Right lobe of liver (tissue), 6 donors: Measurements from ENCODE around the gene TNFAIP8L1. TPM values are rescaled to one million over a fixed set of nuclear protein-coding genes. Genes with fewer than 3 reads are reported as not detected.

ENCODE experiments used
- ATAC-seq, 4 donors: fragments of 200-7000 bp; cut with Tn5 transposase; one replicate each; pipeline ENCODE4 v1.9.1; 2020; ENCODE audit warnings: mild to moderate bottlenecking in 4 of 4, moderate library complexity in 4 of 4
- DNase-seq, 3 donors: peaks; one replicate each; pipeline ENCODE4 v3.0.0-alpha.2; 2020
- H3K27ac ChIP-seq, 3 donors: fragments of 200-600 bp; one replicate each; pipeline ENCODE4 v1.8.0; 2022
- H3K27me3 ChIP-seq, 2 donors: fragments of 200-600 bp; one replicate each; pipeline ENCODE4 v1.8.0; 2022
- H3K36me3 ChIP-seq, 4 donors: fragments of 200-600 bp; sonication (generic) in 1 of 4; one replicate each; pipeline versions ENCODE4 v1.5.1 to v1.8.0; 2017 to 2022; ENCODE audit warnings: control low read depth in 1 of 4
- H3K4me1 ChIP-seq, 4 donors: fragments of 200-600 bp; sonication (generic) in 1 of 4; one replicate each; pipeline versions ENCODE4 v1.5.1 to v1.8.0; 2017 to 2022; ENCODE audit warnings: control low read depth in 1 of 4
- H3K4me3 ChIP-seq, 3 donors: fragments of 200-600 bp; one replicate each; pipeline ENCODE4 v1.8.0; 2022
- H3K9me3 ChIP-seq, 4 donors: fragments of 200-600 bp; sonication (generic) in 1 of 4; one replicate each; pipeline versions ENCODE4 v1.5.1 to v1.8.0; 2017 to 2022; ENCODE audit warnings: control low read depth in 1 of 4
- POLR2A ChIP-seq: fragments of 450-650 bp; IDR thresholded peaks from one replicate; pipeline ENCODE4 v1.6.1; 2017; ENCODE audit warnings: antibody characterized with exemption, mild to moderate bottlenecking
- WGBS: methylation state at CpG from one replicate; pipeline ENCODE4 v1.1.6; 2018; ENCODE audit warnings: low coverage, low lambda C conversion rate; ENCODE audit not compliant: insufficient coverage; ENCODE audit errors: missing lambda C conversion rate; 5-methylcytosine and 5-hydroxymethylcytosine counted together
- intact Hi-C, 2 donors: fragments of 100-400 bp; cut with DNase I; formaldehyde crosslinking; loops; one replicate each; pipeline versions ENCODE4 v1.11.2 to v1.14.1; 2022
- total RNA-seq, 6 experiments: library from RNA; depleted of rRNA in 2 of 6; stranded (reverse); fragments of >200 nt in 2 of 6; fragmentation: NEBNext Ultra II Directional in 3 of 6; extraction: Animal tissue kit (Norgen Biotek cat#: 25700) in 3 of 6; gene quantifications; one replicate each; pipeline versions ENCODE4 v1.1.0 to v1.2.4, GENCODE V29; 2016 to 2023
- TF ChIP-seq, protein P1 (sequence below), 4 donors: fragments of 200-600 bp in 3 of 4; fragments of 450-650 bp in 1 of 4; IDR thresholded peaks; one replicate each; pipeline versions ENCODE4 v1.5.1 to v1.8.0; 2016 to 2022; ENCODE audit warnings: antibody characterized with exemption in 4 of 4, mild to moderate bottlenecking in 2 of 4
- donor health status: DM: no; HTN: yes; CAD: no.
- donor health status: DM: no; HTN: no; CAD: no.
- donor health status: DM: no; HTN: no; CAD: no.
- donor health status: DM: no; HTN: yes; CAD: no.
- donor health status: DM: no; HTN: yes; CAD: no.

TNFAIP8L1 gene
- total RNA-seq, 6 experiments from 2014 or later, result 16.6 to 26.4 (median 22.8) TPM

DNA sequence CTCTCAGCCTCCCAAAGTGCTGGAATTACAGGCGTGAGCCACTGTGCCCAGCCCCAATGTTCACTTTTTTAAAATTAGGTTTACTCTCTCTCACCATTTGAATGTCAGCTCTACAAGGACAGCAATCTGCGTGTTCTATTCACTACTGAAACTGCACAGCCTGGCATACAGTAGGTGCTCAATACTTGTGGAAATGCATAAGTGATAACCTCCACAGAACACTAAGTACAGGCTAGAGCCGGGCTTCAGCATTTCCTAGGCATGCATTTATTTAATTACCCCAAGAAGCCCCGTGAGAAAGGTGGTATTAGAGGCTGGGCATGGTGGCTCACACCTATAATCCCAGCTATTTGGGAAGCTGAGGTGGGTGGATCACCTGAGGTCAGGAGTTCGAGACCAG lies 33.1 kb upstream of the TNFAIP8L1 start:
- DNase-seq (no peak), ATAC-seq (no peak)
- Histone ChIP-seq H3K36me3 (no peaks in the 10 kb centered on the region), H3K27me3 (no peaks in the 10 kb centered on the region), H3K27ac (no peak overlapping the region), H3K4me1 (peaks cover 0 to 7% (median 3%) of the 10 kb centered on the region in 4 donors), H3K9me3 (no peaks in the 10 kb centered on the region), H3K4me3 (no peak overlapping the region)
- no peak for TF ChIP-seq POLR2A
- TF ChIP-seq, protein P1, sequence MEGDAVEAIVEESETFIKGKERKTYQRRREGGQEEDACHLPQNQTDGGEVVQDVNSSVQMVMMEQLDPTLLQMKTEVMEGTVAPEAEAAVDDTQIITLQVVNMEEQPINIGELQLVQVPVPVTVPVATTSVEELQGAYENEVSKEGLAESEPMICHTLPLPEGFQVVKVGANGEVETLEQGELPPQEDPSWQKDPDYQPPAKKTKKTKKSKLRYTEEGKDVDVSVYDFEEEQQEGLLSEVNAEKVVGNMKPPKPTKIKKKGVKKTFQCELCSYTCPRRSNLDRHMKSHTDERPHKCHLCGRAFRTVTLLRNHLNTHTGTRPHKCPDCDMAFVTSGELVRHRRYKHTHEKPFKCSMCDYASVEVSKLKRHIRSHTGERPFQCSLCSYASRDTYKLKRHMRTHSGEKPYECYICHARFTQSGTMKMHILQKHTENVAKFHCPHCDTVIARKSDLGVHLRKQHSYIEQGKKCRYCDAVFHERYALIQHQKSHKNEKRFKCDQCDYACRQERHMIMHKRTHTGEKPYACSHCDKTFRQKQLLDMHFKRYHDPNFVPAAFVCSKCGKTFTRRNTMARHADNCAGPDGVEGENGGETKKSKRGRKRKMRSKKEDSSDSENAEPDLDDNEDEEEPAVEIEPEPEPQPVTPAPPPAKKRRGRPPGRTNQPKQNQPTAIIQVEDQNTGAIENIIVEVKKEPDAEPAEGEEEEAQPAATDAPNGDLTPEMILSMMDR (IDR thresholded peaks at IDR 0.05), result no peak
- WGBS, result 50% methylated on average over 3 of the region's 5 CpGs
- intact Hi-C loops, result no loop called here

DNA sequence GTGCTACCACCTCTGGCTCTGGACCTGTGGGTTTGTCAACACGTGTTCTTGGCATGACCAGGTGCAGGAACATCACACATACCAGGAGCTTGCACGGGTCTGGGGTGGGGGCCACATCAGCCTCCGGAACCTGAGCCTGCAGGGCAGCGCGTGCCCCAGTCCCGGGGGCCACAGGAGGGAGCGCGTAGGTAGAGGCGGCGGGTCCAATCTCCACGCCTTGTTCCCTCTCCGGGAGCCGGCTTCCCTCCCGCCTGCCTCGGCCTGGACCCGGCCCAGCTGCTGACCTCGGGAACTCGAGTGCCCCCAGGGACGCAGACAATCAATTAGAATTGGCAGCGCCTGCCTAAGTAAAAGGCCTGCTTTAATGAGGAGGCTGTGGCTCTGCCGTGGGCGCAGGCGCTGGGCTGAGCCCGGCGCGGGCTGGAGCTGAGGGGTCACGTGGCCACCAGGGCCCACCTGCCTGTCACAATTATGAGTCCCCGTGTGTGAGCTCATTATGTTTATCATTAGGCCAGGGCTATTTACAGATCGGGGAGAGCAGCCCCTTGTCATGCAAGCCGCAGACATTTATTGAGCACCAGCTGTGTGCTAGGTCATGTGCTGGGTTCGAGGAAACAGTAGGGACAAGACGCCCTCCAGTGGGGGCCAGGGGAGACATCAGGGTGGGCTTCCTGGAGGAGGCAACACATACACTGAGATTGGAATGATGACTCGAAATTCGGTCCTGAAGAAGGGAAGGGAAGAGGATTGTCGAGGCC lies 32.2 kb upstream of the TNFAIP8L1 start:
- Histone ChIP-seq H3K27ac (no peak overlapping the region), H3K9me3 (no peaks in the 10 kb centered on the region), H3K4me1 (peaks cover 0 to 7% (median 3%) of the 10 kb centered on the region in 4 donors), H3K27me3 (no peaks in the 10 kb centered on the region), H3K36me3 (no peaks in the 10 kb centered on the region), H3K4me3 (no peak overlapping the region)
- DNase-seq (peak; percentile 80 to 84 (median 84)), ATAC-seq (peak; percentile 87 to 94 (median 90))
- intact Hi-C loops, result no loop called here
- no peak for TF ChIP-seq POLR2A
- TF ChIP-seq, protein P1 (IDR thresholded peaks at IDR 0.05), result no peak
- 14% methylated on average over 15 of the region's 35 CpGs for WGBS

GRCh38 chr19:4609878-4610511 lies 29.3 kb upstream of the TNFAIP8L1 start:
- peaks cover 0 to 7% (median 3%) of the 10 kb centered on the region in 4 donors for H3K4me1 ChIP-seq
- peak in 3 of 4 donors; percentile 32 to 52 (median 42) for ATAC-seq
- H3K36me3 ChIP-seq, result no peaks in the 10 kb centered on the region
- no peaks in the 10 kb centered on the region for H3K9me3 ChIP-seq
- 10% methylated on average over 9 of the region's 15 CpGs for WGBS
- intact Hi-C loops, result no loop called here
- peak; percentile 31 to 58 (median 51) for DNase-seq
- H3K27ac ChIP-seq, result no peak overlapping the region
- H3K27me3 ChIP-seq, result no peaks in the 10 kb centered on the region
- no peak overlapping the region for H3K4me3 ChIP-seq
- no peak for TF ChIP-seq POLR2A
- TF ChIP-seq, protein P1 (IDR thresholded peaks at IDR 0.05), result no peak

DNA sequence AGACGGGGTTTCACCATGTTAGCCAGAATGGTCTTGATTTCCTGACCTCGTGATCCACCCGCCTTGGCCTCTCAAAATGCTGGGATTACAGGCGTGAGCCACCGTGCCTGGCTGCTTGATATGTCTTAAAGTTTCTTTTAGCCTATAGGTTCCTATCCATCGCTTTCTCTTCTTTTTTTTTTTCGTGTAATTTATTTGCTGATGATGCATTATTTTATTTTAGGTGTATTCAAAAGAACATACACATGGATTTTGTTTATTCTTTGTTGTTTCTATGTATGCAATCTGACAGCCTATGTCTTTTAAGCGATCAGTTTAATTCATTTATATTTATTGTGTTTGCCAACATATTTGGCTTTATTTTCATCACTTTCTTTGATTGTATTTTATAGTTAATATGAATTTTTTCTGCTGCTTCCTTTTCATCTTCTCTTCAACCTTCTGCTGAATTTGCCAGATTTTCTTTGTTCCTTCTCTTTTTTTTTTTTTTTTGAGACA lies 26.0 kb upstream of the TNFAIP8L1 start:
- 94% methylated on average over 7 of the region's 8 CpGs for WGBS
- Histone ChIP-seq H3K4me3 (no peak overlapping the region), H3K27ac (no peak overlapping the region), H3K9me3 (no peaks in the 10 kb centered on the region), H3K36me3 (no peaks in the 10 kb centered on the region), H3K27me3 (no peaks in the 10 kb centered on the region), H3K4me1 (no peaks in the 10 kb centered on the region)
- ATAC-seq (no peak), DNase-seq (no peak)
- TF ChIP-seq POLR2A, result no peak
- TF ChIP-seq, protein P1 (IDR thresholded peaks at IDR 0.05), result no peak
- intact Hi-C loops, result no loop called here
